SU-DHL-6 (cell line): ENCODE results near the gene TUBB3.

Experiments used
- EZH2phosphoT487 ChIP-seq: fragments of 200-600 bp; sonication (generic), shearing (Covaris generic); conservative IDR thresholded peaks from 2 replicates; pipeline ENCODE4 v1.6.1; 2018; ENCODE audit warnings: mild to moderate bottlenecking, antibody characterized with exemption, low read length, moderate library complexity, mixed read lengths
- TF ChIP-seq, protein P1 (sequence below): fragments of 200-600 bp; sonication (generic); IDR thresholded peaks from one replicate; pipeline ENCODE4 v1.5.1; 2017; ENCODE audit warnings: antibody characterized with exemption, mild to moderate bottlenecking, low read length, moderate library complexity; ENCODE audit not compliant: insufficient read depth, poor library complexity, severe bottlenecking

DNA sequence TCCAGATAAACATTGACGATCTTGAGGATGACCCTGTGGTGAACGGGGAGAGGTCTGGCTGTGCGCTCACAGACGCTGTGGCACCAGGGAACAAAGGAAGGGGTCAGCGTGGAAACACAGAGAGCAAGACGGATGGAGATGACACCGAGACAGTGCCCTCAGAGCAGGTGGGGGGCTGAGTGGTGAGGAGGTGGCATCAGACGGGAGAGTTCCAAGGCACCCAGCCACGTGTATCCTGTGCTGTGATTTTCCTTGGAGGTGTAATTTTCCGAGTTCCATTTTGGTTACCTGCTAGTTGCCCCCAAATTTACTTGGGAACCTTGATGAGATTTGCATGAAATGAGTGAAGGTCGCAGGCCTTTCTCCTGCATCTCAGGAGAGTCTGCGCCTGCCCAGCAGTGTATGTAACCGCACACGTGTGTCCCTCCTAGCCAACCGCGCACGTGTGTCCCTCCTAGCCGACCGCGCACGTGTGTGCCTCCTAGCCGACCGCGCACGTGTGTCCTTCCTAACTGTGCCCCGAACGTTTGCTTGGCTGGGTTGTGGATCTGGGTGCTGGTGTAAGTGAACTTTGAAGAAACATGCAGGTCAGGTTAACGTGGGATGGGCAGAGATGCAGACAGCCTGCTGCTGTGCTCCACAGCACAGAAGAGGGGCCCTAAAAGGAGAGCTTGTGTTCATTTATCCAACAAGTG lies 39.6 kb upstream of the TUBB3 start:
- no peak for TF ChIP-seq EZH2phosphoT487
- TF ChIP-seq, protein P1, sequence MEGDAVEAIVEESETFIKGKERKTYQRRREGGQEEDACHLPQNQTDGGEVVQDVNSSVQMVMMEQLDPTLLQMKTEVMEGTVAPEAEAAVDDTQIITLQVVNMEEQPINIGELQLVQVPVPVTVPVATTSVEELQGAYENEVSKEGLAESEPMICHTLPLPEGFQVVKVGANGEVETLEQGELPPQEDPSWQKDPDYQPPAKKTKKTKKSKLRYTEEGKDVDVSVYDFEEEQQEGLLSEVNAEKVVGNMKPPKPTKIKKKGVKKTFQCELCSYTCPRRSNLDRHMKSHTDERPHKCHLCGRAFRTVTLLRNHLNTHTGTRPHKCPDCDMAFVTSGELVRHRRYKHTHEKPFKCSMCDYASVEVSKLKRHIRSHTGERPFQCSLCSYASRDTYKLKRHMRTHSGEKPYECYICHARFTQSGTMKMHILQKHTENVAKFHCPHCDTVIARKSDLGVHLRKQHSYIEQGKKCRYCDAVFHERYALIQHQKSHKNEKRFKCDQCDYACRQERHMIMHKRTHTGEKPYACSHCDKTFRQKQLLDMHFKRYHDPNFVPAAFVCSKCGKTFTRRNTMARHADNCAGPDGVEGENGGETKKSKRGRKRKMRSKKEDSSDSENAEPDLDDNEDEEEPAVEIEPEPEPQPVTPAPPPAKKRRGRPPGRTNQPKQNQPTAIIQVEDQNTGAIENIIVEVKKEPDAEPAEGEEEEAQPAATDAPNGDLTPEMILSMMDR, result no peak
